OCI-LY3 (cell line): Measurements from ENCODE around the gene TMEM233.

Experiments
- EZH2phosphoT487 ChIP-seq: fragments of 200-600 bp; shearing (Covaris generic); IDR thresholded peaks from 2 replicates; pipeline ENCODE4 v1.6.1; 2018; ENCODE audit warnings: antibody characterized with exemption, mixed run types, low read depth
- TF ChIP-seq, protein P1 (sequence below): fragments of 200-600, 300-600 bp; sonication (generic); IDR thresholded peaks from 2 replicates; pipeline ENCODE4 v1.5.1; 2014; ENCODE audit warnings: antibody characterized with exemption, low read length, low read depth

GRCh38 chr12:119666226-119666795 is 72.7 kb downstream of the TMEM233 start:
- TF ChIP-seq, protein P1, sequence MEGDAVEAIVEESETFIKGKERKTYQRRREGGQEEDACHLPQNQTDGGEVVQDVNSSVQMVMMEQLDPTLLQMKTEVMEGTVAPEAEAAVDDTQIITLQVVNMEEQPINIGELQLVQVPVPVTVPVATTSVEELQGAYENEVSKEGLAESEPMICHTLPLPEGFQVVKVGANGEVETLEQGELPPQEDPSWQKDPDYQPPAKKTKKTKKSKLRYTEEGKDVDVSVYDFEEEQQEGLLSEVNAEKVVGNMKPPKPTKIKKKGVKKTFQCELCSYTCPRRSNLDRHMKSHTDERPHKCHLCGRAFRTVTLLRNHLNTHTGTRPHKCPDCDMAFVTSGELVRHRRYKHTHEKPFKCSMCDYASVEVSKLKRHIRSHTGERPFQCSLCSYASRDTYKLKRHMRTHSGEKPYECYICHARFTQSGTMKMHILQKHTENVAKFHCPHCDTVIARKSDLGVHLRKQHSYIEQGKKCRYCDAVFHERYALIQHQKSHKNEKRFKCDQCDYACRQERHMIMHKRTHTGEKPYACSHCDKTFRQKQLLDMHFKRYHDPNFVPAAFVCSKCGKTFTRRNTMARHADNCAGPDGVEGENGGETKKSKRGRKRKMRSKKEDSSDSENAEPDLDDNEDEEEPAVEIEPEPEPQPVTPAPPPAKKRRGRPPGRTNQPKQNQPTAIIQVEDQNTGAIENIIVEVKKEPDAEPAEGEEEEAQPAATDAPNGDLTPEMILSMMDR: no peak
- no peak for TF ChIP-seq EZH2phosphoT487
